ENCODE measurements around the gene CD109.

CD109 gene

GRCh38 chr6:73766040-73766439, 70.0 kb downstream of the CD109 start:
- TF ChIP-seq ZNF274 (IDR thresholded peaks at IDR 0.05; ENCODE audit: low read depth, low read length): no peak

GRCh38 chr6:73768558-73768957, 72.6 kb downstream of the CD109 start:
- no peak for TF ChIP-seq ZNF274 (IDR thresholded peaks at IDR 0.05; ENCODE audit: low read depth, low read length)
- no peak overlapping the region for H3K4me3 ChIP-seq (ENCODE audit: low read length)

More at GRCh38 chr6:73766040-73766439, 70.0 kb downstream of the CD109 start:
- H3K4me3 ChIP-seq (ENCODE audit: low read length): no peak overlapping the region

GRCh38 chr6:73769976-73770375, 74.0 kb downstream of the CD109 start:
- no peak overlapping the region for H3K4me3 ChIP-seq (ENCODE audit: low read length)
- TF ChIP-seq ZNF274 (IDR thresholded peaks at IDR 0.05; ENCODE audit: low read depth, low read length): no peak

GRCh38 chr6:73774311-73774774, 78.3 kb downstream of the CD109 start:
- H3K4me3 ChIP-seq (ENCODE audit: low read length): no peak overlapping the region
- TF ChIP-seq ZNF274 (IDR thresholded peaks at IDR 0.05; ENCODE audit: low read depth, low read length): no peak

GRCh38 chr6:73779943-73780342, 83.9 kb downstream of the CD109 start:
- TF ChIP-seq ZNF274 (IDR thresholded peaks at IDR 0.05; ENCODE audit: low read depth, low read length): no peak
- no peak overlapping the region for H3K4me3 ChIP-seq (ENCODE audit: low read length)

GRCh38 chr6:73782911-73783310, 86.9 kb downstream of the CD109 start:
- no peak overlapping the region for H3K4me3 ChIP-seq (ENCODE audit: low read length)
- TF ChIP-seq ZNF274 (IDR thresholded peaks at IDR 0.05; ENCODE audit: low read depth, low read length): no peak

GRCh38 chr6:73784726-73785505, 88.9 kb downstream of the CD109 start:
- H3K4me3 ChIP-seq (ENCODE audit: low read length): no peak overlapping the region
- TF ChIP-seq ZNF274 (IDR thresholded peaks at IDR 0.05; ENCODE audit: low read depth, low read length): no peak

- H3K4me3 ChIP-seq (ENCODE audit: low read length): no peak overlapping the region
- no peak for TF ChIP-seq ZNF274 (IDR thresholded peaks at IDR 0.05; ENCODE audit: low read depth, low read length)
Measured at GRCh38 chr6:73790574-73790973, 94.6 kb downstream of the CD109 start.

- TF ChIP-seq ZNF274 (IDR thresholded peaks at IDR 0.05; ENCODE audit: low read depth, low read length): no peak
- H3K4me3 ChIP-seq (ENCODE audit: low read length): no peak overlapping the region
Measured at GRCh38 chr6:73791336-73791735, 95.3 kb downstream of the CD109 start.

- no peak overlapping the region for H3K4me3 ChIP-seq (ENCODE audit: low read length)
- no peak for TF ChIP-seq ZNF274 (IDR thresholded peaks at IDR 0.05; ENCODE audit: low read depth, low read length)
Measured at GRCh38 chr6:73792738-73793137, 96.7 kb downstream of the CD109 start.

GRCh38 chr6:73796881-73797280, 100.9 kb downstream of the CD109 start:
- H3K4me3 ChIP-seq (ENCODE audit: low read length): no peak overlapping the region
- TF ChIP-seq ZNF274 (IDR thresholded peaks at IDR 0.05; ENCODE audit: low read depth, low read length): no peak

GRCh38 chr6:73797861-73798260, 101.9 kb downstream of the CD109 start:
- TF ChIP-seq ZNF274 (IDR thresholded peaks at IDR 0.05; ENCODE audit: low read depth, low read length): no peak

GRCh38 chr6:73798592-73798991, 102.6 kb downstream of the CD109 start:
- H3K4me3 ChIP-seq (ENCODE audit: low read length): no peak overlapping the region
- TF ChIP-seq ZNF274 (IDR thresholded peaks at IDR 0.05; ENCODE audit: low read depth, low read length): no peak

More at GRCh38 chr6:73797861-73798260, 101.9 kb downstream of the CD109 start:
- H3K4me3 ChIP-seq (ENCODE audit: low read length): no peak overlapping the region

GRCh38 chr6:73800997-73801396, 105.0 kb downstream of the CD109 start:
- H3K4me3 ChIP-seq (ENCODE audit: low read length): no peak overlapping the region
- TF ChIP-seq ZNF274 (IDR thresholded peaks at IDR 0.05; ENCODE audit: low read depth, low read length): no peak

GRCh38 chr6:73801652-73802268, 105.8 kb downstream of the CD109 start:
- no peak for TF ChIP-seq ZNF274 (IDR thresholded peaks at IDR 0.05; ENCODE audit: low read depth, low read length)
- no peak overlapping the region for H3K4me3 ChIP-seq (ENCODE audit: low read length)
